Sciatic nerve (tissue), 2 donors: ENCODE results near the gene RETREG1. TPM values are rescaled to one million over a fixed set of nuclear protein-coding genes. Genes with fewer than 3 reads are reported as not detected.
"Not testable (repeated sequence)": the region's sequence is repeated elsewhere in the genome, so short reads cannot be mapped to it uniquely, and the experiment has no call there.

Source experiments
- ATAC-seq: fragments of 200-7000 bp; cut with Tn5 transposase; one replicate; pipeline ENCODE4 v1.9.1; 2020; ENCODE audit warnings: mild to moderate bottlenecking, moderate library complexity
- DNase-seq: peaks from one replicate; pipeline ENCODE4 v3.0.0-alpha.2; 2020; ENCODE audit warnings: low spot score
- intact Hi-C: fragments of 100-400 bp; cut with DNase I; formaldehyde crosslinking; loops from one replicate; pipeline ENCODE4 v1.14.2; 2022
- total RNA-seq: library from RNA; stranded (reverse); fragmentation: NEBNext Ultra II Directional; extraction: Animal tissue kit (Norgen Biotek cat#: 25700); gene quantifications from one replicate; pipeline ENCODE4 v1.2.1, GENCODE V29; 2021
- donor health status: DM: no; HTN: no; CAD: no.
- donor health status: DM: no; HTN: no; CAD: no.

RETREG1 gene
- total RNA-seq, 1 donor from 2014 or later = 37.4 TPM

- intact Hi-C loops = no loop called here
- ATAC-seq (no peak), DNase-seq (no peak)
Observed at GRCh38 chr5:16453609-16454008, 163.2 kb downstream of the RETREG1 start.

GRCh38 chr5:16450163-16450562, 166.6 kb downstream of the RETREG1 start:
- DNase-seq = no peak
- no peak for ATAC-seq
- intact Hi-C loops = no loop called here

GRCh38 chr5:16446993-16447392, 169.8 kb downstream of the RETREG1 start:
- no peak for ATAC-seq
- DNase-seq = no peak
- intact Hi-C loops = no loop called here

- intact Hi-C loops = no loop called here
- DNase-seq (no peak), ATAC-seq (no peak)
Observed at GRCh38 chr5:16437977-16438376, 178.8 kb downstream of the RETREG1 start.

GRCh38 chr5:16436065-16436682, 180.6 kb downstream of the RETREG1 start:
- DNase-seq, intact Hi-C loops, ATAC-seq: not testable (repeated sequence)

GRCh38 chr5:16431490-16431889, 185.3 kb downstream of the RETREG1 start:
- intact Hi-C loops = no loop called here
- no peak for DNase-seq
- ATAC-seq = no peak

GRCh38 chr5:16430349-16431089, 186.3 kb downstream of the RETREG1 start:
- intact Hi-C loops = no loop called here
- ATAC-seq (no peak), DNase-seq (no peak)

GRCh38 chr5:16428359-16428758, 188.4 kb downstream of the RETREG1 start:
- no peak for DNase-seq
- ATAC-seq = no peak
- intact Hi-C loops = no loop called here

- ATAC-seq = no peak
- intact Hi-C loops = no loop called here
- no peak for DNase-seq
Observed at GRCh38 chr5:16427587-16427986, 189.2 kb downstream of the RETREG1 start.

Other genes starting within 250 kb of the RETREG1 start
- 20.4 TPM for gene ZNF622, start 151.2 kb downstream of the RETREG1 start, total RNA-seq